Measurements from ENCODE around the gene AKR1A1. TPM values are rescaled to one million over a fixed set of nuclear protein-coding genes. Genes with fewer than 3 reads are reported as not detected.
A peak's percentile ranks its signal among the peaks of the same experiment; 100 is the strongest.

The AKR1A1 gene
- total RNA-seq: 100 to 1,000 TPM; 150 to 152 TPM

DNA sequence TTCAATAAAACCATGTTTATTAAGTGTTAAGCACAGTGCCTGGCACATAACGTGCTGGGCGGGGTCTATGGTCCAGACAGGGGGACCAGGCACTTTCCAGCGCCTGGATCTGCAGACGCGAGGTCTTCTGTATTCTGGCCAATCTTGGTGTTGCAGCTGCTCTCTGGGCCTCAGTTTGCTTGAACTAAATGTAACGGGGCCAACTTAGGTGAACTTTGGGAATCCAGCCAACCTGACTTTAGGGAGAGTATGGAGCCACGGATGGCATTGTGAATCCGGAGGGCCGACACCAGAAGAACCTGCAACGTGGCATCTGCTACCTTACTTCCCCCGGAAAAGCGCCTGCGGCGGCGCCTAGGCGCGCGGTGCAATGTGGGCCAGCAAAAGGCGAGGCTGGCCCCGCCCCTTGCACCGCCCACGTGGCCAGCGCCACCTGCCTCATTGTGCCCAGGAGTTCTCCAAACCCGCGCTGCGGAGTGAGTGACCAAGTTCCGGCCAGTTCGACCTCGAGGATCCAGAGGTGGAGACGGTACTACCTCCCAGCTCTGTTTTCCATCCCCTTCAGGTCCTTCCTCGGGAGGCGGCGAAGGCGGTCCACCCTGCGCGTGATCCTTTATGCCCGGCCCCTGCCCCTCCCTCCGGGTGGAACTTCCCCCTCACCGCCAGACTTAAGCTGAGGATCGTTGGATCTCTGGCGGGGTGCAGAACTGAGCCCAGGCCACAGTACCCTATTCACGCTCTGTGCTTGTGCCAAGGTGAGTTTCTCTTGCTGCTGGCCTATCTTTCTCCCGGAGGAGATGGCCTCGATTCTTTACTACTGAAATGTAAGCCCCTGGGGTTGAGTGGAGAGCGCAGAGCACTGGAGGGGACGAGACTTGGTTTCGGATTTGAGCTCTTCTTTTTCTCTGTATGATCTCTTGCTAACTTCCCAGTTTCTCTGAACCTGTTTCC is at the start of gene AKR1A1:
Gene AKR1A1, plus strand, starts transcription at position 426 of the 951 bp plus-strand sequence. CDS start 10,969 bp downstream, outside the sequence.
- Mint-ChIP-seq H3K4me3 (peak within 1 kb of the TSS; percentile 94), H3K9me3 (ENCODE audit: insufficient read depth) (no peaks in the 10 kb centered on the region), H3K4me1 (ENCODE audit: low read depth) (peaks cover 25% of the 10 kb centered on the region), H3K27me3 (ENCODE audit: low read depth) (no peaks in the 10 kb centered on the region), H3K36me3 (ENCODE audit: low read depth) (peaks cover 9% of the 10 kb centered on the region), H3K27ac (peak within 1 kb of the TSS; percentile 91)
- POLR2A ChIA-PET: interaction anchor here (0.6 to 2.3 kb wide), 17 partner anchors 9 to 829 kb away, joined by 3 to 42 read pairs (median 4); partner anchors contain the start of genes CCDC163, GPBP1L1, MMACHC and MUTYH
- CTCF ChIA-PET: interaction anchor here (0.6 to 2.5 kb wide), 8 partner anchors 15 to 58 kb away, joined by 3 to 19 read pairs (median 5); partner anchors contain the start of gene PRDX1
- peak; percentile 96 for ATAC-seq
- DNase-seq: peak; percentile 90

DNA sequence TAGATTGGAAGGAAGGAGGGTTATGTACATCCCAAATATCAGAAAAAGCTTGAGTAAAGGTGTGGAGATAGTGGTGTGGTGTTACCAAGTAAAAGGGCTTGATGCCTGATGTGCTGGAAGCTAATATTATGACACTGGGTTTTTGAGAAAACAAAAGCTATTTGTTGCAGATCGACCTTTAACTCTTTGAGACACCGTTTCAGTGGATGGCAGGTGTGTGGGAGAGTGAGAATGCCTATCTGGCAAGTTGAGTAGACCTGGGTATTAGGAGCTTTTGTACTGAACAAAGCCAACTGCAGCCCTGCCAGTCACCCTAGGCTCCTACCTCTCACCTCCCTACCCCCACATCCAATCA is 49.1 kb upstream of the AKR1A1 start:
- DNase-seq (no peak), ATAC-seq (no peak)
- Mint-ChIP-seq H3K9me3 (ENCODE audit: insufficient read depth) (no peaks in the 10 kb centered on the region), H3K27me3 (ENCODE audit: low read depth) (no peaks in the 10 kb centered on the region), H3K4me1 (ENCODE audit: low read depth) (peaks cover 28% of the 10 kb centered on the region), H3K4me3 (peak overlapping the region; percentile 94), H3K27ac (no peak overlapping the region), H3K36me3 (ENCODE audit: low read depth) (peaks cover 5% of the 10 kb centered on the region)
- ChIA-PET CTCF (interaction anchor here (0.8 to 3.1 kb wide), 5 partner anchors 8 to 162 kb away, joined by 3 to 36 read pairs (median 7); partner anchors contain the start of genes MUTYH and TOE1), POLR2A (interaction anchor here (0.6 to 2.7 kb wide), 4 partner anchors 10 to 1637 kb away, joined by 4 to 23 read pairs (median 8); partner anchors contain the start of genes MUTYH, PRDX1 and TOE1)

GRCh38 chr1:45503462-45504360 is 46.9 kb upstream of the AKR1A1 start:
- ATAC-seq: no peak
- Mint-ChIP-seq H3K27me3 (ENCODE audit: low read depth) (no peaks in the 10 kb centered on the region), H3K4me3 (no peak overlapping the region), H3K36me3 (ENCODE audit: low read depth) (peaks cover 15% of the 10 kb centered on the region), H3K4me1 (ENCODE audit: low read depth) (peaks cover 24% of the 10 kb centered on the region), H3K9me3 (ENCODE audit: insufficient read depth) (no peaks in the 10 kb centered on the region), H3K27ac (no peak overlapping the region)
- ChIA-PET CTCF (interaction anchor here (1.0 kb wide), 1 partner anchor 11 kb away, joined by 3 read pairs; no protein-coding TSS in a partner anchor), POLR2A (interaction anchor here (1.1 to 2.7 kb wide), 2 partner anchors 8 to 491 kb away, joined by 3 to 9 read pairs; no protein-coding TSS in a partner anchor)
- no peak for DNase-seq

DNA sequence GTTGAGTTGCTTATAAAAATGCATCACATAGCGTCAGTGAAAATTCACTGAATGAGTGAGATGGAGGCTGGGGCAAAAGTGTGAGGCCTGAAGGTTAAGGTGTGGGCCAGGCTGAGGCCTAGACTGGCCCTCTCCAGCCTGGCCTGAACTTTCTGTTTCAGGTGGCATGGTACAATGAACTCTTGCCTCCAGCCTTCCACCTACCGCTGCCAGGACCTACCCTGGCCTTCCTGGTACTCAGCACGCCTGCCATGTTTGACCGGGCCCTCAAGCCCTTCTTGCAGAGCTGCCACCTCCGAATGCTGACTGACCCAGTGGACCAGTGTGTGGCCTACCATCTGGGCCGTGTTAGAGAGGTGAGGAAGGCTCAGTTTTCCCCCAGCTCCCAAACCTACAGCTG is 43.4 kb upstream of the AKR1A1 start:
- no peaks in the 10 kb centered on the region for H3K4me1 Mint-ChIP-seq (ENCODE audit: low read depth)
- H3K27me3 Mint-ChIP-seq (ENCODE audit: low read depth): no peaks in the 10 kb centered on the region
- POLR2A ChIA-PET: interaction anchor here (0.5 to 1.2 kb wide), 2 partner anchors 12 to 181 kb away, joined by 3 to 6 read pairs; no protein-coding TSS in a partner anchor
- ATAC-seq (no peak), DNase-seq (no peak)
- CTCF ChIA-PET: interaction anchor here (2.1 kb wide), 1 partner anchor 14 kb away, joined by 7 read pairs; no protein-coding TSS in a partner anchor
- no peak overlapping the region for H3K4me3 Mint-ChIP-seq
- H3K36me3 Mint-ChIP-seq (ENCODE audit: low read depth): peaks cover 40% of the 10 kb centered on the region
- no peaks in the 10 kb centered on the region for H3K9me3 Mint-ChIP-seq (ENCODE audit: insufficient read depth)
- H3K27ac Mint-ChIP-seq: no peak overlapping the region

DNA sequence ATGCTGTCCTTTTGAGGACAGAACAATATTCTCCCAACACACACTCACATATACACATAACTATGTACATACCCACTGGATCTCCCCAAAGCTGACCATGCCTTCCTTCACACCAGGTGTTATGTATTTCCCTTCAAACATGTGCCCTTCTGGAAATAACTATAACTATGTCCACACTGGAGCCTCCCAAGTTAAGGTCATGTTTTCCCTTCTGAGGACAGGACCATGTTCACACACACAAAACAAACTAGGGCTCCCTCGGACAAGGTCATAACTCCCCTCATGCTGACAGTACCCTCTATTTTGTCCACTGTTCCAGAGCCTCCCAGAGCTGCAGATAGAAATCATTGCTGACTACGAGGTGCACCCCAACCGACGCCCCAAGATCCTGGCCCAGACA is 42.7 kb upstream of the AKR1A1 start:
- no peak overlapping the region for H3K27ac Mint-ChIP-seq
- no peaks in the 10 kb centered on the region for H3K9me3 Mint-ChIP-seq (ENCODE audit: insufficient read depth)
- ChIA-PET POLR2A (interaction anchor here (1.0 to 1.2 kb wide), 2 partner anchors 8 to 11 kb away, joined by 3 to 6 read pairs; partner anchors contain the start of genes CCDC163 and MMACHC), CTCF (interaction anchor here (1.1 to 2.1 kb wide), 2 partner anchors 15 to 62 kb away, joined by 3 to 7 read pairs; no protein-coding TSS in a partner anchor)
- H3K4me1 Mint-ChIP-seq (ENCODE audit: low read depth): no peaks in the 10 kb centered on the region
- ATAC-seq: no peak
- H3K36me3 Mint-ChIP-seq (ENCODE audit: low read depth): peaks cover 43% of the 10 kb centered on the region
- H3K4me3 Mint-ChIP-seq: no peak overlapping the region
- DNase-seq: no peak
- H3K27me3 Mint-ChIP-seq (ENCODE audit: low read depth): no peaks in the 10 kb centered on the region

DNA sequence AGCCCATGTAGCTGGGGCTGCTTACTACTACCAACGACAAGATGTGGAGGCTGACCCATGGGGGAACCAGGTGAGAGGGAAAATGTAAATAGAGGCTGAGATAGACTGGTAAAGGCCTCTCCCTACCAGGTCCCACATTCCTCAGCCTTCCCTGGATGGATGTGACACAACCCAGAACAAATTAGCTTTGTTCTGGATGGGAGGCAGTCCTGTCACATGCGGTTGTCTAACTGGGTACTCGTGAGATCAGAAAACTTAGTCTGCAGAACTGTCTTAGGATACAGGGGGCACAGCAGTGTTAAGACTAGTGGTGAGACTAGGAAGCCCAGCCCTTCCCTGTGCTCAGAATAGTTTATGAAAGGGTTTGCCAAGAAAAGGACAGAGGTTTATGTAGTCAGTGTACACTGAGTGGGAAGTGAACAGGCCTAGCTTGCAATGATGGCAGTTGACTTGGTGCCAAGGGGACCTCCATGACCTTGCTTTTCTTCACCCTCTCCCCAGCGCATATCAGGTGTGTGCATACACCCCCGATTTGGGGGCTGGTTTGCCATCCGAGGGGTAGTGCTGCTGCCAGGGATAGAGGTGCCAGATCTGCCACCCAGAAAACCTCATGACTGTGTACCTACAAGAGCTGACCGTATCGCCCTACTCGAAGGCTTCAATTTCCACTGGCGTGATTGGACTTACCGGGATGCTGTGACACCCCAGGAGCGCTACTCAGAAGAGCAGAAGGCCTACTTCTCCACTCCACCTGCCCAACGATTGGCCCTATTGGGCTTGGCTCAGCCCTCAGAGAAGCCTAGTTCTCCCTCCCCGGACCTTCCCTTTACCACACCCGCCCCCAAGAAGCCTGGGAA is 42.1 kb upstream of the AKR1A1 start:
- ATAC-seq (peak; percentile 33), DNase-seq (no peak)
- Mint-ChIP-seq H3K4me1 (ENCODE audit: low read depth) (no peaks in the 10 kb centered on the region), H3K9me3 (ENCODE audit: insufficient read depth) (no peaks in the 10 kb centered on the region), H3K36me3 (ENCODE audit: low read depth) (peaks cover 42% of the 10 kb centered on the region), H3K27ac (peak overlapping the region; percentile 9), H3K27me3 (ENCODE audit: low read depth) (no peaks in the 10 kb centered on the region), H3K4me3 (no peak overlapping the region)
- CTCF ChIA-PET: interaction anchor here (1.1 to 2.1 kb wide), 2 partner anchors 16 to 61 kb away, joined by 3 to 7 read pairs; no protein-coding TSS in a partner anchor
- POLR2A ChIA-PET: interaction anchor here (1.0 to 1.2 kb wide), 2 partner anchors 8 to 11 kb away, joined by 3 to 6 read pairs; partner anchors contain the start of genes CCDC163 and MMACHC

DNA sequence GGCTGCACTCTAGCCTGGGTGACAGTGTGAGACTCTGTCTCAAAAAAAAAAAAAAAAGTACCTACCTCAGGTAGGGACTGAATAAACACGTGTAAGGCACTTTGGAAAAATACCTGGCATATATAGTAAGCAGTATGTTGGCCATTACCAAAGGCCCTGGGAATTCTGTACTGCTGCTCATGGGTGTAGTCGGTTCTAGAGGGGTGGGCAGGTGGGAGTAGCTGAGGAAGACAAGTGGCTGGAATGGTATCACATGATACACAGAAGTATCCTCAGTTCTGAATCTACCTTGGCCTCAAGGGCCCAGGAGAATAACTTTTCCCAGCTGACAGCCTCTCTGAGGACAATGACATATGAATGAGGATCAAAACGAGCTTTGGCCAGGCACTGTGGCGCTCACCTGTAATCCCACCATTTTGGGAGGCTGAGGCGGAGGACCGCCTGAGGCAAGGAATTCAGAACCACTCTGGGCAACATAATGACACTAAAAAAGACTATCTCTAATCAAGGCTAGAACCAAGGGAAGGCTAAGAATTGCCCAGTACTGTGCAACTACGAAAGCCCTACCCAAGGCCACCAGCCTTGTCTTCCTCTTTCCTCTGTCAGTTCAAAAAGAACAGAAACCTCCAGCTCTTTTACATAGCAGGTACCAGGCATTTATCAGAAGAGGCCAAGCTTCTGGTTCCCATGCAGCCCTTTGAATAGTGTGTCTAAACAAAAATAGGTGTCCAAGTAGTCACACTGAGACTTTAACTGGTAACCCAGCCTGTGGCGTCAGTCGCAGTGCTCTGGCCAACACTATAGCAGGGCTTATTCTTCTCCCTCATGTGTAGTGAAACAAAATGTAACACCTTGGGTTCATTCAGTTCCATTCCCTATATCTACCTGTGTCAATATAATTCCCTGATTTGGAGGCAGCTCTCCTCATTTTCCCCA is 40.3 kb upstream of the AKR1A1 start:
- Mint-ChIP-seq H3K27ac (no peak overlapping the region), H3K36me3 (ENCODE audit: low read depth) (peaks cover 58% of the 10 kb centered on the region), H3K9me3 (ENCODE audit: insufficient read depth) (no peaks in the 10 kb centered on the region)

GRCh38 chr1:45510972-45511527 is 39.6 kb upstream of the AKR1A1 start:
- peaks cover 64% of the 10 kb centered on the region for H3K36me3 Mint-ChIP-seq (ENCODE audit: low read depth)
- H3K4me3 Mint-ChIP-seq: no peak overlapping the region
- ATAC-seq (no peak), DNase-seq (no peak)
- no peaks in the 10 kb centered on the region for H3K9me3 Mint-ChIP-seq (ENCODE audit: insufficient read depth)
- no peaks in the 10 kb centered on the region for H3K4me1 Mint-ChIP-seq (ENCODE audit: low read depth)
- H3K27me3 Mint-ChIP-seq (ENCODE audit: low read depth): no peaks in the 10 kb centered on the region
- CTCF ChIA-PET: interaction anchor here (1.2 to 4.5 kb wide), 9 partner anchors 10 to 72 kb away, joined by 3 to 194 read pairs (median 18); partner anchors contain the start of genes AKR1A1, CCDC163, MMACHC and NASP
- no peak overlapping the region for H3K27ac Mint-ChIP-seq
- POLR2A ChIA-PET: interaction anchor here (1.4 to 2.7 kb wide), 3 partner anchors 9 to 11 kb away, joined by 9 to 17 read pairs (median 9); partner anchors contain the start of gene PRDX1

More for the DNA sequence above, 40.3 kb upstream of the AKR1A1 start:
- ATAC-seq: no peak
- ChIA-PET POLR2A (interaction anchor here (0.9 to 1.4 kb wide), 2 partner anchors 11 to 12 kb away, joined by 3 to 9 read pairs; partner anchors contain the start of gene PRDX1), CTCF (interaction anchor here (1.2 to 4.5 kb wide), 5 partner anchors 10 to 59 kb away, joined by 4 to 194 read pairs (median 20); partner anchors contain the start of genes CCDC163, MMACHC and PRDX1)
- DNase-seq: no peak
- no peaks in the 10 kb centered on the region for H3K4me1 Mint-ChIP-seq (ENCODE audit: low read depth)
- H3K4me3 Mint-ChIP-seq: no peak overlapping the region
- no peaks in the 10 kb centered on the region for H3K27me3 Mint-ChIP-seq (ENCODE audit: low read depth)

DNA sequence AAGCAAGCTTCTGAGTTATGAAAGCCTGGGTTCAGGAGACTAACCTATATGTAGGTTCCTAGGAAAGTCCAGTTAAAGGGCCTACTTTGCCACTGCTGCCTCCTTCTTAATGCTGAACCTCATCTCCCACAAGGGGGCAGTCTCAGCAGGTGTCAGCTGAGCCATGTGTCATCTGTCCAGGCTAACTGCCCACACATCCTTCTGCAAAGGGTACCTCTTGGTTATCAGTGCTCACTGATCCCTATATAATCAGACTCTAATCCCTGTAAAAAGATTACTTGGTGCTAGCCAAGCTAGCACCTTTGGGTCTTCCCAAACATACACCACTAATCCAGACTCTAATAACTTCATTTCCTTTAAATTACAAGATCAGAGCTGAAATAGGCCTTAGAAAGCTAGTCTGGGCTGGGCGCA is 38.0 kb upstream of the AKR1A1 start:
- CTCF ChIA-PET: interaction anchor here (0.6 to 4.5 kb wide), 26 partner anchors 9 to 177 kb away, joined by 3 to 194 read pairs (median 5); partner anchors contain the start of genes AKR1A1, CCDC163, MMACHC and MUTYH
- no peak overlapping the region for H3K4me3 Mint-ChIP-seq
- peak; percentile 74 for ATAC-seq
- no peaks in the 10 kb centered on the region for H3K27me3 Mint-ChIP-seq (ENCODE audit: low read depth)
- POLR2A ChIA-PET: interaction anchor here (0.5 to 2.7 kb wide), 6 partner anchors 9 to 156 kb away, joined by 3 to 17 read pairs (median 4); partner anchors contain the start of gene PRDX1
- H3K36me3 Mint-ChIP-seq (ENCODE audit: low read depth): peaks cover 75% of the 10 kb centered on the region
- H3K4me1 Mint-ChIP-seq (ENCODE audit: low read depth): no peaks in the 10 kb centered on the region
- DNase-seq: peak; percentile 75
- H3K27ac Mint-ChIP-seq: no peak overlapping the region
- no peaks in the 10 kb centered on the region for H3K9me3 Mint-ChIP-seq (ENCODE audit: insufficient read depth)
